PC-3 (cell line): Measurements from ENCODE around the gene DTNBP1.

Source experiments
- CTCF ChIP-seq: fragments of 300-600 bp; sonication (generic); conservative IDR thresholded peaks from 2 replicates; pipeline ENCODE4 v1.5.1; 2017; ENCODE audit warnings: antibody characterized with exemption, low read depth, mild to moderate bottlenecking, low read length
- EZH2 ChIP-seq: fragments of 300-600 bp; sonication (generic); IDR thresholded peaks from one replicate; pipeline ENCODE4 v1.6.1; 2017; ENCODE audit warnings: antibody characterized with exemption, mild to moderate bottlenecking, low read length; ENCODE audit not compliant: unreplicated experiment

- TF ChIP-seq CTCF = no peak
- no peak for TF ChIP-seq EZH2
Observed at GRCh38 chr6:15672818-15673217, 10.0 kb upstream of the DTNBP1 start.
